GM19468 (cell line): ENCODE measurements around the gene GALNT2.
A peak's percentile ranks its signal among the peaks of the same experiment; 100 is the strongest.

ENCODE experiments used
- ATAC-seq: cut with Tn5 transposase; IDR thresholded peaks from one replicate; pipeline ENCODE4 v1.9.1; 2021; ENCODE audit warnings: mild to moderate bottlenecking, moderate library complexity, moderate number of reproducible peaks; ENCODE audit not compliant: unreplicated experiment; ENCODE audit errors: extremely low read depth

Gene GALNT2

DNA sequence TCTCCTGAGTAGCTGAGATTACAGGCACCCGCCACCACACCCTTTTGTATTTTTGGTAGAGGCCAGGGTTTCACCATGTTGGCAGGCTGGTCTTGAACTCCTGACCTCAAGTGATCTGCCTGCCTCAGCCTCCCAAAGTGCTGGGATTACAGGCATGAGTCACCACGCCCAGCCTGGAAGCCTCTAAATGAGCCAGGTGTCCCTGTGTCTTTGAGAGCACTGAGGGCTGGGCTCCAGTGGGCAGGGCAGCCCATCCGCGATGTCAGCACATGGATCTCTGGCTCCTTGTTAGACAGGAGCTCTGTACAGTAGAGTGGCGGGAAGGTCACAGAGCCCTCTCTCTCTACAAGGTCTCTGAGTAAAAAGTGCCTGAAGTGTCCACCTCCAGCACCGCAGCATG lies 234.8 kb downstream of the GALNT2 start:
- no peak for ATAC-seq

DNA sequence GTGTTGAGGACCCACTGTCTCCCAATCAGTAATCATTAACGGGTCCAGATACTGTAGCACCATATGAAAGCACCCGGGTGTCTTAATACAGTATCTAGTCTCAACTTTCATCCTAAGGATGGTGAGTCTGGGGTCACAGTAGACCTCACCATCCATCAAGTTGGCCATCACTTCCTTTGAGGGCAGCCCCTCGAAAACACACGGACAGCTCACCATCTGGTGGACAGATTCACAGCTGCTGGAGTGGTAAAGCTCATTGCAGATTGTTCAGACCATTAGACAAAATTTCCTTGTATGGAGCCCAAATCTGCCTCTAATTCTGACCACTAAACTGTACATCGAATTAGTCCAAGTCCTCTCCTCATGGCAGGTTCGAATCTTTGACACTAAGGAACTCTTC lies 236.0 kb downstream of the GALNT2 start:
- ATAC-seq, result no peak

DNA sequence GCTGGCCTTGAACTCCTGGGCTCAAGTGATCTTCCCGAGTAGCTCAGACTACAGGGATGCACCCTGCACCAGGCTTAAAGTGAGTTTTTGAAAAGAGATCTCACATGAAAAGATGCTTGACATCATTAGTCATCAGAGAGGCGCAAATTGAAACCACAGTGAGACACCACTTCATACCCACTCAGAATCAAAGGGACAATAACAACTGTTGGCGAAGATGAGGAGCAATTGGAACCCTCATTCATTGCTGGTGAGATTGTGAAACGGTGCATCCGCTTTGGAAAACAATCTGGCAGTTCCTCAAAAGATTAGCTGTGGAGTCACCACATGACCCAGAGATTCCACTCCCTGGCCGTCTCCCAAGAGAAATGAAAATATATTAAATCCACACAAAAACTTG lies 236.8 kb downstream of the GALNT2 start:
- ATAC-seq, result no peak

DNA sequence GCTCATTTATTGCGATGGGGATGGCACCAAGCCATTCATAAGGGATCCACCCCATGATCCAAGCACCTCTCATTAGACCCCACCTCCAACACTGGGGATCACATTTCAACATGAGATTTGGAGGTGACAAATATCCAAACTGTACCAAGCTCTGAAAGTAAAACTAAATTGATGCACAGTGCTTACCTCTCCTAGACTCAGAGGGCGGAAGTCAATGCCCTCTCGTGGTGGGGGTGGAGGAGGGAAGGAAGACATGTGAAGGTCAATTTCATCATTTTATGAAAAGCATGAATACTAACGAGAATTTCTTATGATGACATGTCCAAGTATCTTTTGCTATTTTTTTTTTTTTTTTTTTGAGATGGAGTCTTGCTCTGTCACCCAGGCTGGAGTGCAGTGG lies 239.1 kb downstream of the GALNT2 start:
- ATAC-seq, result peak; percentile 29

DNA sequence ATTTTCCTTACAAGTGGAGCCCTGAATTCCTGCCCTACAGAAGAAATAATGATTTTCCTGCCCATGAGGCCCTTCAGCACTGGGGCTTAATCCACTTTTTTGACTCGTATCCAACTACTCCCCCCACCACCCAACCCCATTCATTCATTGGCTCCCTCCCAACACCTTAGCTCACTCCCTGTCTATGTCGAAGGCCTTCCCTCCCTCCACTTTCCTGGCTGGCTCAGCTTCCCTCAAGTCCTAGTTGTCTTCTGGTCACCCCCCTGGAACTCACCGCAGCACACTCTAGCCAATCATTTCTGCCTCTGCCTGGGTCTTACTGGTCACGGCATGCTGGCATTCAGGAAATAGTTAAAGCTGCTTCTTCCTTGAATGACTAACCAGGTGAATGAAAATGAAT lies 240.2 kb downstream of the GALNT2 start:
- ATAC-seq, result no peak

DNA sequence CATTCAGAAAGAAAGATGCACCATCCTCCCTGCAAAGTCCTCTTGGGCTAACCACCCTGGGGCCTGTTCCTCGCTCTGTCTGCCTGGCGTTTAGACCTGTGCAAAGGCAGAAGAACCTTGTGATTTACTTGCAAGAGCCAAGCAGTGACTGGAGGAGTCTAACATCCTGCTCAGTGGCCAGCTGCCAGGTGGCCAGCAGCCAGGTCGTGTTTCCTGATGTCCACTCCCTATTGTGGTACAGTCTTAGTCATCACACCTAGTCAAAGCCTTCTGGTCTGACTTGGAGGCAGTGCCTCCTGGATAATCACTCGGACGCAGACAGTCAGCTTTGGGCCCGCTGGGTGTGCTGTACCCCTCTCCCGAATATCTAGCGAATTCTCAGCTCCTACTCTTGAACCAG lies 241.0 kb downstream of the GALNT2 start:
- ATAC-seq, result no peak

DNA sequence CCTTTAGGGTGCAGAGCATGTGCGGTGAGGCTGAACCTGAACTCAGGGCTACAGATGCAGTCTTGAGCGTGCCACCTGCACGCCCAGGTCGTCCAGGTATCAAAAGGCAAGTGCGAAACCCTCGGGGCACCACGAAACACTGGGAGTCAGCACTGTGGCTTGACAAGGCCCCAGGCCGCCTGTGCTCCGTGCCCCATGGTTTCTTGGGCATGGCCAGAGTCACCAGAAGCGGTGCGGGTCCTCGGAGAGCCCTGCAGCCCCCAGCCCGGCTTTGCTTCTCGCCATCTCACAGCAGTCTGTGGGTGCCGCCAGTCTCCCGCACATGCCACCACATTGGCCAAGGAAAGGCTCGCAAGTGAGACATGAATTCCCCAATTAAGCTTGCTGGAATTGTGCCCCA lies 241.8 kb downstream of the GALNT2 start:
- ATAC-seq, result no peak

DNA sequence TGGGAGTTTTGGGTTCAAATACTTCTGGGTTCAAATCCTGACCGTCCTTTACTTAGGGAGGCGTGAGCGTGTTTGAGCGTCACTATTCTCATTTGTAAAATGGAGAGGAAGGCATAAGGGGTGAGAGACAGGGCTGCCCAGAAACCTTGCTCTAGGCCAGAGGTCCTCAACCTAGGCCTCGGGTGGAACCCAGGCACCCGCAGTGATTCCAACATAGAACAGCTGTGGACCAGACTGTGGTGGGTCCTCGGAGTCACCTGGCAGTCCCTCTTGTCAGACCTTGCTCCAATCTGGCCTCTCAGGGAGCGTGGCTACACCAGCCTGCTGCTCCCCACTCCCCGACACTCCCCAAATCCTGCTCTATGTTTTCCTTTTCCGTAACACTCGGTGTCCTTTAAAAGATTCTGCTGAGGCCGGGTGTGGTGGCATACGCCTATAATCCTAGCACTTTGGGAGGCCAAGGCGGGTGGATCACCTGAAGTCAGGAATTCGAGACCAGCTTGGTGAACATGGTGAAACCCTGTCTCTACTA lies 242.7 kb downstream of the GALNT2 start:
- no peak for ATAC-seq

DNA sequence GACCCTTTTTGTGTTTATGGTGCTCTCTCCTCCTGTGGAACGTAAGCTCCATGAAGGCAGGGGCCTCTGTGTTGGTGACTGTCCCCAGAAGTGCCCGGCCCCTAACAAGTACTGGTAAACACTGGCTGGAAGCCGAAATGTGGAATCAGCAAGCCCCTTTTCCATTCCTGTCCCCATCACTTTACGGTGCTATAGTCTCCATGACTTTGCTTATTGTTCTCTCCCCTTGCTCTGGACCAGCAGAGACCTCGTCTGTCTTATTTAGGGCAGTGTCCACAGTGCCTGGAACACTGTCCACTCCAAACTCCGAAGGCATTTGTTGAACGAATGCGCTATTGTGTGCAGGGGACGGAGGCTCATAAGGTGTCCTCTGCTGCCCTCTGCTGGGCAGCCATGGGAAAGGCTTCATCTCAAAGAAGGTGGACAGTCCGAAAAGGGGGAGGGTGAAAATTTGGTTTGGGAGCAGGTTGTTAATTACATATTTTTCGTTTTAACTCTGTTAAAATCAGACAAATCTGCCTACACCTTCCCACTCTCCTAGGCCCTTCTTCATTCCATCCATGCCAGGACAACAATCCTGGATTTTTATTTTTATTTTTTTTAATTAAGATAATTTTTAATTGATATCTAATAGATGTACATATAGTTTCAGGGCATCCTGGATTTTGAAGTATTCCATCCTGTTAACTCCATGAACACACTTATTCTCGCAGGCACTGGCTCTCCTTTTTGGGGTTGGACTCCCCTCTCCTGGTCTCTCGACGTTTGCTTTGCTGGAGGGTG lies 243.5 kb downstream of the GALNT2 start:
- ATAC-seq, result no peak

DNA sequence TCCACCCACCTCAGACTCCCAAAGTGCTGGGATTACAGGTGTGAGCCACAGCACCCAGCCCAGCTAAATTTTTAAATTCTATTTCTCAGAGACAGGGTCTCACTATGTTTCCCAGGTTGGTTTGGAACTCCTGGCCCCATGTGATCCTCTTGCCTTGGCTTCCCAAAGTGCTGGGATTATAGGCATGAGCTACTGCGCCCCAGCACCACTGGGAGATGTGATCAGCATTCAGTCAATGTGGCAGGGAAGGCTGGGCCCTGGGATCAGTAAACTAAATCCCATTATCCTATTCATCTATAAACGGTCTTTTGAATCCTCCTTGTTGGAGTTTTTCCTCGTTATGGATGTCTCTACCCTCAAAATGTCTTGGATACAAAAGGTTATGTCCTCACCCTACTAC lies 245.6 kb downstream of the GALNT2 start:
- ATAC-seq, result no peak

DNA sequence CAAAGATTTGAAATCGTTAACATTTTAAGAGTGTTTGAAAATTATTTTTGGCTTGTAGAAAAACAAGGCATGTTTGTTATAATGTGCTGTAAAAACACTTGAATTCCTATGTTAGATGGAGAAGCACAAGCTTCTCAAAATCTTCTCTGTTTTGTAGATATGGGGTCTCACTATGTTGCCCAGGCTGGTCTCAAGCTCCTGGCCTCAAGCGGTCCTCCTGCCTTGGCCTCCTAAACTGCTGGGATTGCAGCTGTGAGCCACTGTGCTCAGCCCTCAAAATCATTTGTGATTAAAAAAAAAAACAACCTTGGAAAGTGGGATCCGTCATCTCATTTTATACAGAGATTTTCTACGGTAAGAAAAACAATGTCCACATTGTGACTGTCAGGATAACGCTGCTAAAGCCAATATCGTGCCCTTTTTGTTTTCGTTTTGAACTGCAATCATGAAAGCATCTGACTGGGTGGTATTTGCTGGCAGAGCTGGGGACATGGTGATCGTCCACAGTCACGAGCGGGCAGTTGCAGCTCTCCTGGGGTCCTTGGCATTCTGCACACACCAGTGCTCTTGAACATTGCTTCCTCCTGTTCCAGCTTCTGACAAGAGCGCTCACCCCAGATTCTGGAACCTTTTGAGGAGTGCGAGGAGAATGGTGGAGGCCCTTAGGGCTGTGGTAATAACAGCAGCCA lies 246.6 kb downstream of the GALNT2 start:
- ATAC-seq, result no peak

DNA sequence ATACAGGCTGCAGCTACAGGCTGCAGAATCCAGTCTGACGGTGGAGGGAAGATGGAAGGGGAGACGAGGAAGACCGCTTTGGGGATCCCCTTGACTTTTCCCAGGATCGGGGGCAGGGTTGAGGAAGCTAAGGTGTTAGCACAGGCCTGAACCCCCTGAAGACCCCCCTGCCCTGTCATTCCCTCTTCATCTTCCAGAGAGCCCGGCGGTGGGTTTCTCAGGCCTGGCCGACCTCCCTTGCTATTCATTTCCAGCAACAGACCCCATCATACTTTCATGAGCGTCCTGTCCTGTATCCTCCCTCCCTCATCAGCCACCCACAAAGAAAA lies 247.1 kb downstream of the GALNT2 start:
- no peak for ATAC-seq

DNA sequence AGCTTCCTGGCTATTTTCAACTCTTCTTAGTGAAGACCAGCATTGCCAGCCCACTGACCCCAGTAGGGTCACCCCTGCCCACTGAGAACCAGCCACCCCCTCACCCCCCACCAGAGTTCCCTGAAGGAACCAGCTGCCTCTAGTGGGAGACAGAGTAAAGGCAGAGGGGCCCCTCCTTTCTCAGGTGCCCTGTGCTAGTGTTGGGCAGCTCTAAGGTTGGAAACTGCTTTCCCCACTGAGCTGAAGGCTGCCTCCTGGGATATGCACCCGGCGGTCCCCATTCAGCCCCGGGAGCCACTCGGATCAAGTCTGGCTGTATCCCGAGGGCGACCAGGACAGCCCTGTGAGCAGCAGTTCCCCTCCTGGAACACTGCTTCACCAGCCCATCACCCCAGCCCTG lies 248.1 kb downstream of the GALNT2 start:
- no peak for ATAC-seq

DNA sequence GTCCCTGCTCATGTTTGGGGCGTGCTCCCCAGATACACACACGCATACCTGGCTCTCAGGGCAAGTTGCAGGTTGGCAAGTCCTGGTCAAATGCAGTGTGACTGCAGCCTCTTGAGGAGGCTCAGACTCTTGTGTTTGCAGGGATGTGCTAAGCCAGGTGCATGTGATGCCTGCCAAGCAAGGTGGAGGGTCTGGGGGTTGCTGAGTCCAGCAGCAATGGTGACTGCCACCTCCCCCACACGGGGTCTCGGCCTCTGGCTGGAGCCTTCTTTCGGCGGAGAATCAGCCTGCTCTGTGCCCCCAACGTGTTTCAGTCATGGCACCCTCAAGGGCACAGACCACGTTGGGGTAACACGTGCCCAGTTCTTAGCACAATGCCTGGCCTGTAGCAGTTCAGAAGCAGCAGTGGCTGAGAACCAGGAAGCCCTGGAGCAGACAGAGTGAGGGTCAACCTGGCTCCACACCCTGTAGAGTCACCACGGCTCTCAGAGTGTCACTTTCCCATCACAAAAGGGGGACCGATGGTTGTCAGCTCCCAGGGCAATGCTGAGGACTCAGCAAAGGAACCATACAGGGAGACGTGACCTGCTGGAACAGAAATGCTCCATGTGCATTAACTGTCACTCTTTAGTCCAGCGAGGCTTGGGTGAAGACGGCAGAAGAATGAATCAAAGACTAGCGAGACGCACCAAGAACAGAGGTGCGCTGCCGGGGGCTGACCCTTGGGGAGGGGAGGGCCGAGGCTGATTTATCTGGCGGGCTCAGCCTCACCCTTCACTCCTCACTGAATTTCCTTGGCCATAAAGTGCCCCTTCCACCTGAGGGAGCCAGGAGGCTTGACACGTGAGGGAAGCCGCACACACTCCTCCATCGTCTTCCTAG lies 250.1 kb downstream of the GALNT2 start:
- ATAC-seq, result no peak

DNA sequence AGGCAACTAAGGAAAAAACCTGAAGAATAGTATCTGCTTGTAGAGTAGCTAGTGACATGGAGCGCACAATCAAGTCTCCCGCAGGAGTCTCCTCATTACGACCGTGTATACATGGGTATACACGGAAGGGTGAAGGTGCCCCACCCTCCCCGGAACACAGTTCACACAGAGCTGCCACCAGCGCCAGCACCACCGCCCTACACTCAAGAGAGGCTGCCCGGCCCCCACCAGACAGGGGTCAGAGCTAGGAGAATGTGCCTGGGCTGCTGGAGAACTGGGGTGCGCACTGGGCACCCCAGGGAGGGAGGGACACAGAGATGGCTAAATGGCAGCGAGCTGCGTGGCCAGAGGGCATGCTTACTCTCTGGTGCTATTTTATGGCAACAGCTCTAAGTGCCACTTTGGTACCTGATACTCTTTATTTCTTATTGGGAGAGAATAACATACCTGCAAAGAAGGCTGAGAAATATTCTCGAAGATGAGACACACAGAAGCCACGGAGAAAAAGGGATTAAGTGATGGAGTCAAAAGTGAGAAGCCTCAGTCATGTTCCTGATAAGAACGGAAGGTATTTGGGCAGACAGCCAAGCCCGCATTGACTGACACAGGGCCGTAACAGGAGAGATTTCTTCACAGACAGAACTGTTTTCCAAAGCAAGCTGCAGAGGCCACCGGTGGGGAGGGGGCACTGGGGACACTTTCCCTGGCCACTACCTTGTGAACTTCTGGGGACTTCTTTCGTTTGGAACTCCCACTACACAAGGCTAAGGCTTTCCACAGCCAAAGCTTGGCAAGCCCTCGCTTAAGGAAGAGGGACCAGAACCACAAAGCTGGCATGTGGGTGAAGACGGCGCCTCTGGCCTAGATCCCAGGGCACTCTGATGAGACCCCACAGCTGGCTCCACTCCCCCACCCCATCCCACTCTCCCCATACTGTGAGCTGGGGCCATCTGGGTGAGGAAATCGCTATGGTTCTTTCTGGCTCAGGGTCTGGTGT lies 251.1 kb downstream of the GALNT2 start:
- ATAC-seq, result no peak

DNA sequence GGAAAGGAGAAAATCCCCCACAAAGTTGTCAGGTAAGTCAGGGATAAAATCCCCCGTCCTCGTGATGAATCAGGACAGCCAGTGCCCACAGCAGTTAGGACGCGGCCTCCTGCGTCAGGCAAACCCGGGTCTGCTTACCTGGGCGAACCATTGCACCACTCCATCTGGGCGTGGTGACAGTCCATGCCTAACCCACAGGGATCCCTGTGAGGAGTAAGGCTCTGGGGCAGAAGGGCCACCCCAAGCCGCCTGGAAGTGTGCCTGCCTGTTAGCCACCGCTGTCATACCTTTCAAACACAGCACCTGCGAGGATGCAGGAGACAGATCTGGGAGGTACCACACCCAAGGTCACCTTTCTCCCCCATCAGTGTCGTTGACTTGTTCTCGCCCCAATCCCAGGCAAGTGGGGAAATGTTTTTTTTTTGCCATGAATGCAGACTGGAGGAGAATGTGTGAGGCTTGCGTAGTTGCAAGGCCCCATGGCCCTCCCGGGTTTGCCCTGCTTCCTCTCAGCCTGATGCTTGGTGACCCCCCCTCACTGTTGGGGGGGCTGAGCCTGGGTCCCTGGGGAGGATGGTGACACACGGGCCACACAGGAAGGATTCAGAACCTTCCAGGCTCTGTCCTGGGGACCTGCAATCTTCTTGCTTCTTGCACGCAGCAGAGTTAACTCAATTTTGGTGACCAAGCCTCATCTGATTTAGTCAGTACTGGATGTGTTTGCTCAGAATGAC lies 252.1 kb downstream of the GALNT2 start:
- no peak for ATAC-seq

DNA sequence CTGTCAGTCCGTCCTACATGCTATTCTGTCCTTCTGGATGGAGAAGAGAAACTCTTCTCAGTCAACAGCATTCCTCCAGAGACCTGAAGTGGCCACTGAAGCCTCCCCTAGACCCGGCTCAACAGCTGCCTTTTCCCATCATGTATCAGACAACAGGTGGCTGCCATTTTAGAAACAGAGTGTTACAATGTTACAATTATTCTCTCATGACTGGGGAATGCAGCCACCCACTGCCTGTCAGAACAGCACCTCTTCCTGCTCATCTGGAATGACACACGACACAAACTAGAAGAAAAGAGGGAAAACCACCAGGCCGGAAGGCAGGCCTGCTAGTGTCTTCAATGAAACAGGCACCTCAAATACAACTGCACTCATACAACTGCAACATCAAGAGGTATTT lies 253.8 kb downstream of the GALNT2 start:
- ATAC-seq, result no peak

DNA sequence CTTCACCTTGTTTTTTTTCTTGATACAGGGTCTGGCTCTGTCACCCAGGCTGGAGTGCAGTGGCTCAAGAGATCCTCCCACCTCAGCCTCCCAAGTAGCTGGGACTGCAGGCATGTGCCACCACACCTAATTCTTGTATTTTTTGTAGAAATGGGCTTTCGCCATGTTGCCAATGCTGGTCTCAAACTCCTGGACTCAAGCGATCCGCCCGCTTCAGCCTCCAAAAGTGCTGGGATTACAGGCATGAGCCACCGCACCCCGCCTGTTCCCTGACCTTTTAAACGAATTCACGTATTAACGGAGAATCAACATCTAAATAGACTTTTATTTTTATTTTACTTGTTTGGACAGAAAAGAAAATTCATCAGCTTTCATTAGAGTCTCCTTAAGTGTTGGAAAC lies 254.3 kb downstream of the GALNT2 start:
- ATAC-seq, result no peak
